ENCODE data around the gene MPG.

Gene MPG

DNA sequence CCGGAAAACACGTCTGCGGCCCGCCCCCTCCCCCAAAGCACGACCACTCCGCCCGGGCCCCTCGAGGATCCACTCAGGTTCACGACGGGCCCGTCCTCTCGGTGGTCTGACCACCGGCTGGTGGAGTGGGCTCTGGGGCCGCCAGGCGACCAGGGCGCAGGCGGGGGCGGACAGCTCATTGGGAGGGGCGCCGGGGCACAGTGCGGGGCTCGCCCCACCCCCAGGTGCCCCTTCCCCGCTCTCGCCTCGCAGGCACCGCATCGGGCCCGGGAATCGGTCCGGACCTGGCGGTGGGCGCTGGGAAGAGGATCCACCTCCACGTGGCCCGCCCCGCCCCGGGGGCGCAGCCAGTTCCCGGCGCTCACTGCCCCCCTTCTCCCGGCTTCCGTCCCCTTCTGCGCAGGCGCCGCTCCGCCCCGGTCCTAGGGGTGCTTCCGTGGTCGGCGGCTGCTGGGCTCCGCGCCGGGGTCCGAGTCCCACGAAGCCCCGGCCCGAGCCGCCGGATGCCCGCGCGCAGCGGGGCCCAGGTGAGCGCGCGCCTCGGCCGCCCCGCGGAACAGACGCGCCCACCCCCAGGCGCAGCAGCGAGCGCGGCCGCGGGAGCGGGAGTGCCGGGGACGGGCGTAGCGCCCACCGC lies at the start of gene MPG:
Gene MPG (plus strand): TSS at position 419 of the 637 bp plus-strand sequence. CDS start 85 bp downstream, at position 504.
- TF ChIP-seq CREB1 (IDR thresholded peaks at IDR 0.05; ENCODE audit: low read depth) (no peak), TAF1 (IDR thresholded peaks at IDR 0.05; ENCODE audit: low read depth) (peak; percentile 75; the same call in 1 of the 2 replicates), TEAD4 (IDR thresholded peaks at IDR 0.05) (no peak), EGR1 (IDR thresholded peaks at IDR 0.05) (0 out of 2 replicates have a peak, but pooled peaks have one; percentile 25), ZBTB7A (IDR thresholded peaks at IDR 0.05; ENCODE audit: low read depth) (peak; percentile 21; the same call in 1 of the 2 replicates), FOXM1 (IDR thresholded peaks at IDR 0.05; ENCODE audit: borderline replicate concordance, low read depth) (no peak), CEBPB (IDR thresholded peaks at IDR 0.05) (no peak), EP300 (IDR thresholded peaks at IDR 0.05; ENCODE audit: borderline replicate concordance) (no peak), TCF12 (IDR thresholded peaks at IDR 0.05; ENCODE audit: low read depth) (no peak; the same call in 1 of the 2 replicates), NFIC (IDR thresholded peaks at IDR 0.05) (no peak), MAX (IDR thresholded peaks at IDR 0.05) (peak; percentile 87), YY1 (IDR thresholded peaks at IDR 0.05; ENCODE audit: low read depth) (no peak), RAD21 (IDR thresholded peaks at IDR 0.05; ENCODE audit: low read depth) (no peak)
- TF ChIP-seq, protein P1, sequence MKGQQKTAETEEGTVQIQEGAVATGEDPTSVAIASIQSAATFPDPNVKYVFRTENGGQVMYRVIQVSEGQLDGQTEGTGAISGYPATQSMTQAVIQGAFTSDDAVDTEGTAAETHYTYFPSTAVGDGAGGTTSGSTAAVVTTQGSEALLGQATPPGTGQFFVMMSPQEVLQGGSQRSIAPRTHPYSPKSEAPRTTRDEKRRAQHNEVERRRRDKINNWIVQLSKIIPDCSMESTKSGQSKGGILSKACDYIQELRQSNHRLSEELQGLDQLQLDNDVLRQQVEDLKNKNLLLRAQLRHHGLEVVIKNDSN (IDR thresholded peaks at IDR 0.05): peak; percentile 70; the same call in 1 of the 2 replicates
- TF ChIP-seq, protein P2, sequence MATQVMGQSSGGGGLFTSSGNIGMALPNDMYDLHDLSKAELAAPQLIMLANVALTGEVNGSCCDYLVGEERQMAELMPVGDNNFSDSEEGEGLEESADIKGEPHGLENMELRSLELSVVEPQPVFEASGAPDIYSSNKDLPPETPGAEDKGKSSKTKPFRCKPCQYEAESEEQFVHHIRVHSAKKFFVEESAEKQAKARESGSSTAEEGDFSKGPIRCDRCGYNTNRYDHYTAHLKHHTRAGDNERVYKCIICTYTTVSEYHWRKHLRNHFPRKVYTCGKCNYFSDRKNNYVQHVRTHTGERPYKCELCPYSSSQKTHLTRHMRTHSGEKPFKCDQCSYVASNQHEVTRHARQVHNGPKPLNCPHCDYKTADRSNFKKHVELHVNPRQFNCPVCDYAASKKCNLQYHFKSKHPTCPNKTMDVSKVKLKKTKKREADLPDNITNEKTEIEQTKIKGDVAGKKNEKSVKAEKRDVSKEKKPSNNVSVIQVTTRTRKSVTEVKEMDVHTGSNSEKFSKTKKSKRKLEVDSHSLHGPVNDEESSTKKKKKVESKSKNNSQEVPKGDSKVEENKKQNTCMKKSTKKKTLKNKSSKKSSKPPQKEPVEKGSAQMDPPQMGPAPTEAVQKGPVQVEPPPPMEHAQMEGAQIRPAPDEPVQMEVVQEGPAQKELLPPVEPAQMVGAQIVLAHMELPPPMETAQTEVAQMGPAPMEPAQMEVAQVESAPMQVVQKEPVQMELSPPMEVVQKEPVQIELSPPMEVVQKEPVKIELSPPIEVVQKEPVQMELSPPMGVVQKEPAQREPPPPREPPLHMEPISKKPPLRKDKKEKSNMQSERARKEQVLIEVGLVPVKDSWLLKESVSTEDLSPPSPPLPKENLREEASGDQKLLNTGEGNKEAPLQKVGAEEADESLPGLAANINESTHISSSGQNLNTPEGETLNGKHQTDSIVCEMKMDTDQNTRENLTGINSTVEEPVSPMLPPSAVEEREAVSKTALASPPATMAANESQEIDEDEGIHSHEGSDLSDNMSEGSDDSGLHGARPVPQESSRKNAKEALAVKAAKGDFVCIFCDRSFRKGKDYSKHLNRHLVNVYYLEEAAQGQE (IDR thresholded peaks at IDR 0.05; ENCODE audit: low read depth): no peak

- TF ChIP-seq, protein P1 (IDR thresholded peaks at IDR 0.05): no peak
- TF ChIP-seq TCF12 (IDR thresholded peaks at IDR 0.05; ENCODE audit: low read depth) (no peak), YY1 (IDR thresholded peaks at IDR 0.05; ENCODE audit: low read depth) (no peak), RAD21 (IDR thresholded peaks at IDR 0.05; ENCODE audit: low read depth) (no peak), MAX (IDR thresholded peaks at IDR 0.05) (no peak), NFIC (IDR thresholded peaks at IDR 0.05) (no peak), EGR1 (IDR thresholded peaks at IDR 0.05) (no peak), TEAD4 (IDR thresholded peaks at IDR 0.05) (no peak), TAF1 (IDR thresholded peaks at IDR 0.05; ENCODE audit: low read depth) (no peak), ZBTB7A (IDR thresholded peaks at IDR 0.05; ENCODE audit: low read depth) (no peak), CEBPB (IDR thresholded peaks at IDR 0.05) (no peak), CREB1 (IDR thresholded peaks at IDR 0.05; ENCODE audit: low read depth) (no peak), FOXM1 (IDR thresholded peaks at IDR 0.05; ENCODE audit: borderline replicate concordance, low read depth) (no peak), EP300 (IDR thresholded peaks at IDR 0.05; ENCODE audit: borderline replicate concordance) (no peak)
- TF ChIP-seq, protein P2 (IDR thresholded peaks at IDR 0.05; ENCODE audit: low read depth): no peak
These were observed 44.0 kb upstream of the MPG start for GRCh38 chr16:33877-34647.

GRCh38 chr16:34648-34987 lies 43.4 kb upstream of the MPG start:
- TF ChIP-seq MAX (IDR thresholded peaks at IDR 0.05): no peak
- TF ChIP-seq TCF12 (IDR thresholded peaks at IDR 0.05; ENCODE audit: low read depth): no peak
- TF ChIP-seq EP300 (IDR thresholded peaks at IDR 0.05; ENCODE audit: borderline replicate concordance): no peak
- no peak for TF ChIP-seq TAF1 (IDR thresholded peaks at IDR 0.05; ENCODE audit: low read depth)
- no peak for TF ChIP-seq ZBTB7A (IDR thresholded peaks at IDR 0.05; ENCODE audit: low read depth)
- no peak for TF ChIP-seq EGR1 (IDR thresholded peaks at IDR 0.05)
- TF ChIP-seq, protein P1 (IDR thresholded peaks at IDR 0.05): no peak
- no peak for TF ChIP-seq YY1 (IDR thresholded peaks at IDR 0.05; ENCODE audit: low read depth)
- no peak for TF ChIP-seq NFIC (IDR thresholded peaks at IDR 0.05)
- TF ChIP-seq, protein P2 (IDR thresholded peaks at IDR 0.05; ENCODE audit: low read depth): no peak
- no peak for TF ChIP-seq RAD21 (IDR thresholded peaks at IDR 0.05; ENCODE audit: low read depth)
- TF ChIP-seq TEAD4 (IDR thresholded peaks at IDR 0.05): no peak
- no peak for TF ChIP-seq CEBPB (IDR thresholded peaks at IDR 0.05)
- TF ChIP-seq FOXM1 (IDR thresholded peaks at IDR 0.05; ENCODE audit: borderline replicate concordance, low read depth): no peak
- TF ChIP-seq CREB1 (IDR thresholded peaks at IDR 0.05; ENCODE audit: low read depth): no peak

Data from Ishikawa (cell line).